ENCODE measurements around the gene ADGRB2. TPM values are rescaled to one million over a fixed set of nuclear protein-coding genes. Genes with fewer than 3 reads are reported as not detected.

ADGRB2 gene
- total RNA-seq, 2 experiments from 2014 or later, result 0.24 to 0.30 TPM

DNA sequence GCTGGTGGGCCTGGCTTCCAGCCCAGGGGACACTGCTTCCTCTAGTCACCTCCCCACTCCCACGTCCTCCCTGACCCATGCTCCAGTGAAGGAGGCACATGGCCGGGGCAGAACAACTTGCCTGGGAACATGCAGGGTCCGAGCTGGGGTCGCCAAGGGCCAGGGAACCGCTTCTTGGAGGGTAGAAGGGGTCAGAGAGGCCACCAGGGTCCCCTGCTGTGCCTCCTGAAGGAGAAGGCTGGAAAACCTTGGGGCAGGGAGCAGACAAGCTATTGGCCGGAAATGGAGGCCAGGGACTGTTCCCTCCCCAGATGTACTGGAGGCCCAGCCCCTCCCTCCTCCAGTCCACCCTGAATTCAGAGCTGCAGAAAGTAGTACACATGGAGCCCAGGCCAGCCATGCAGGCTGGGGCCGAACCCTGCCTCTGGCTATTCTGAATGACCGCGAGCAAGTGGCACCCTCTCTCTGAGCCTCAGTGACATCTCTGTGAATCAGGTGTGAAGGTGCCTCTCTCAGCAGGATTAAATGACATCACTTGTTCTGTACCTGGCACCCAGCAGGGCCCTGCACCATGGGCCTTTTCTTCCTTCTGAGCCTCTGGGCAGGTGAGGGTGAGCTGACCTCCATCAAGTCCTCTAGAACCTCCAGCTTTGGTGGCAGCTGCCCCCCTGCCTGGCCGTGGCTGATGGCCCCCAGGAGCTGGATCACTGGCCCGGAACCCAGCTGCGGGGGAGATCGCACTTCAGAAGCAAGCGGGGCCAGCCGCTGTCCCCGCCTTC, 35.9 kb upstream of the ADGRB2 start:
- Mint-ChIP-seq H3K36me3 (ENCODE audit: low read depth) (no peaks in the 10 kb centered on the region), H3K4me1 (ENCODE audit: low read depth) (peaks cover 14% of the 10 kb centered on the region), H3K9me3 (no peaks in the 10 kb centered on the region), H3K27me3 (ENCODE audit: low read depth) (no peaks in the 10 kb centered on the region), H3K27ac (no peak overlapping the region), H3K4me3 (no peak overlapping the region)
- DNase-seq, result no peak
- intact Hi-C loops (cut with micrococcal nuclease), result no loop called here
- CTCF ChIA-PET, result interaction anchor here (1.6 kb wide), 1 partner anchor 11 kb away, joined by 8 read pairs; no protein-coding TSS in a partner anchor

- Mint-ChIP-seq H3K36me3 (ENCODE audit: low read depth) (no peaks in the 10 kb centered on the region), H3K27ac (no peak overlapping the region), H3K4me3 (no peak overlapping the region), H3K27me3 (ENCODE audit: low read depth) (no peaks in the 10 kb centered on the region), H3K4me1 (ENCODE audit: low read depth) (peaks cover 14% of the 10 kb centered on the region), H3K9me3 (no peaks in the 10 kb centered on the region)
- CTCF ChIA-PET, result interaction anchor here (0.8 to 1.6 kb wide), 3 partner anchors 10 to 165 kb away, joined by 3 to 8 read pairs (median 4); no protein-coding TSS in a partner anchor
- intact Hi-C loops (cut with micrococcal nuclease), result no loop called here
- DNase-seq, result peak; percentile 3
Measured at GRCh38 chr1:31799196-31799894, 35.2 kb upstream of the ADGRB2 start.

DNA sequence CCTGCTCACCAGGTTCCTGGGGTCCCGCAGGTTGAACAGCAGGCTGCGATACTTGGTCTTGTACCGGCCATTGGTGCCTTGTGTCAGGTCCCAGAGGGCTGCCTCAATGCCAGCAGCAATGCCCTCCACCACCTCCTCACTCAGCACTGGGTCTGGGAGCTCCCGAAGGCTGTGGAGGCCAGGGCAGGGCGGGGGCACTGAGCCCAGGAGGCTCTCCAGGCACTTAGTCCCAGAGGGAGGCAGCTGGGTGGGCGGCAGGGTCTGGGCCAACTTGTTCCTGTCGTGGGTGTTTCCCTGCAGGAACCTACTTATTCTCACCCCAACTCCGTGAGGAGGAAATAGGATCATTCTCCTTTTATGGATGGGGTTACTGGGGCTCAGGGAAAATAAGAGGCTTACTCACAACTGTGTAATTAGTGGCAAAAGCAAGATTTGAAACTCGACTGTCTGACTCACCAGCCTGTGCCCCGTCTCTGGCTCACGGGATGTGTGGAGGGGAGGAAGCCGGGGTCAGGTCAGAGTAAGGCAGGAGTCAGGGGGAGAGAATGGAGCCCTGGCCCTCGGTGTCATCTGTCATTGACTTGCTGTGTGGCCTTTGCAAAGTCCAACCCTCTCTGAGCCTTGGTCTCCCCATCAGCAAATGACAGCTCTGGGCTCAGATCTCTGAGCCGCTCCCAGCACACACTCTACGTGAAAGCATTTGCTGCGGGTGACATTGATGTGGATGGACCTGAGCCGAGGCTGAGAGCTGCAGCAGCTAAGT, 34.5 kb upstream of the ADGRB2 start:
- no peak overlapping the region for H3K4me3 Mint-ChIP-seq
- H3K27me3 Mint-ChIP-seq (ENCODE audit: low read depth), result no peaks in the 10 kb centered on the region
- H3K4me1 Mint-ChIP-seq (ENCODE audit: low read depth), result peaks cover 14% of the 10 kb centered on the region
- H3K36me3 Mint-ChIP-seq (ENCODE audit: low read depth), result no peaks in the 10 kb centered on the region
- no peak overlapping the region for H3K27ac Mint-ChIP-seq
- peak; percentile 56 for DNase-seq
- H3K9me3 Mint-ChIP-seq, result no peaks in the 10 kb centered on the region
- intact Hi-C loops (cut with micrococcal nuclease), result no loop called here
- CTCF ChIA-PET, result interaction anchor here (0.8 to 1.6 kb wide), 4 partner anchors 9 to 165 kb away, joined by 3 to 8 read pairs (median 6); no protein-coding TSS in a partner anchor

DNA sequence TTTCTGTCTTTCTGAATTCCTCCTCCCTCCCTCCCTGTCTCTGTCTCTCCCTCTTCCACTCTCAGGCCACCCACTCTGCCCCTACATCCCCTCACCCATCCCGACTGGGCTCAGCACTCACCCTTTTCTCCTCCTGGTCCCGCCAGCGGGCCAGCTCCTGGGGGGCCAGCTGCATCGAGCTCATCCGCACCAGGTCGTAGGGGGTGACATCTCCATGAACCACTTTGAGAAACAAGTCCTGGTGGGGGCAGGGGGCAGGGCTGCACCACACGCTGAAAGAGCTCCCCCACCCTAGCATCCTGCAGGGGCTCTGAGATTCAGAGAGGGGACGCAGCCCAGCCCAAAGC, 33.9 kb upstream of the ADGRB2 start:
- Mint-ChIP-seq H3K4me1 (ENCODE audit: low read depth) (peaks cover 14% of the 10 kb centered on the region), H3K27ac (no peak overlapping the region), H3K9me3 (no peaks in the 10 kb centered on the region), H3K36me3 (ENCODE audit: low read depth) (no peaks in the 10 kb centered on the region), H3K27me3 (ENCODE audit: low read depth) (no peaks in the 10 kb centered on the region), H3K4me3 (no peak overlapping the region)
- DNase-seq, result no peak
- intact Hi-C loops (cut with micrococcal nuclease), result no loop called here
- CTCF ChIA-PET, result interaction anchor here (0.9 to 1.2 kb wide), 3 partner anchors 9 to 166 kb away, joined by 3 to 7 read pairs (median 4); no protein-coding TSS in a partner anchor

DNA sequence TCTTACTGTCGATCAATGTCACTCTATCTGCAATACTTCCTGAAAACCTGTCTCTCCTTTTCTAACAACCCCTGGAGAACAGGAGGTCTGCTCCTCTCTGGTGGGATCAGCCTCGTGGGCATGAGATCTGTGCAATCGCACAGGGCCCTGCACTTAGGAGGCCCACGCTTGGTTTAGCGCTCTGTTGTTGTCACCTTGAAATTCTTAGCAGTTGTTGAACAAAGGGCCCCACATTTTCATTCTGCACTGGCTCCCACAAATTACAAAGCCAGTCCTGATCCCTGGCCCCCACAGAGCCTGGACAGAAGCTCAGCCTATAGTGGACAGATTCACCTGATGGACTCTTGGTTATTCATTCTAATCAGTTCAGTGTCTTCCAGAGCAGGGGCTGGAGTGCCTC, 33.1 kb upstream of the ADGRB2 start:
- DNase-seq, result no peak
- Mint-ChIP-seq H3K27ac (no peak overlapping the region), H3K4me1 (ENCODE audit: low read depth) (peaks cover 7% of the 10 kb centered on the region), H3K9me3 (no peaks in the 10 kb centered on the region), H3K4me3 (no peak overlapping the region), H3K36me3 (ENCODE audit: low read depth) (no peaks in the 10 kb centered on the region), H3K27me3 (ENCODE audit: low read depth) (no peaks in the 10 kb centered on the region)
- CTCF ChIA-PET, result interaction anchor here (0.9 to 1.0 kb wide), 2 partner anchors 8 to 19 kb away, joined by 3 to 7 read pairs; no protein-coding TSS in a partner anchor
- intact Hi-C loops (cut with micrococcal nuclease), result no loop called here

DNA sequence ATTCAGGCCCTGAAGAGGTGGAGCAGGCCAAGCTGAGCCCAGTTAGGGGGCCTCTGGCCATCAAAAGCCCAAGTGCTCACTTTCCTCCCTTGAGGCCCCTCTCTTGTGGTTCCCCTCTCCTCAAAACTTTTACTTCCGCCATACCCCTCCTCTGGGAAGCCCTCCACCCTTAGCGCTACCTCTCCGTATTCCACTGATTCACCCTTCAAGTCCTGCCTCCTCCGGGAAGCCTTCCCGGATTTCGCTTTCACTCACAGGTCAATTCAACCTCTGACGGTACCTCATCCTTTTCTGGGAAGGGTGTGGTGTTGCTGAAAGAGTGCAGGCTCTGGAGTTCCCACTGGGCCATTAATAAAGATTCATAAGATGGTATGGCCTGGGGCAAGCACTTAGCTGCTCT, 32.6 kb upstream of the ADGRB2 start:
- H3K27ac Mint-ChIP-seq, result no peak overlapping the region
- peak; percentile 1 for DNase-seq
- H3K4me1 Mint-ChIP-seq (ENCODE audit: low read depth), result peaks cover 6% of the 10 kb centered on the region
- no peaks in the 10 kb centered on the region for H3K27me3 Mint-ChIP-seq (ENCODE audit: low read depth)
- H3K36me3 Mint-ChIP-seq (ENCODE audit: low read depth), result no peaks in the 10 kb centered on the region
- H3K9me3 Mint-ChIP-seq, result no peaks in the 10 kb centered on the region
- CTCF ChIA-PET, result no interaction called here
- H3K4me3 Mint-ChIP-seq, result no peak overlapping the region
- intact Hi-C loops (cut with micrococcal nuclease), result no loop called here

- CTCF ChIA-PET, result no interaction called here
- no peak overlapping the region for H3K27ac Mint-ChIP-seq
- H3K4me1 Mint-ChIP-seq (ENCODE audit: low read depth), result peaks cover 6% of the 10 kb centered on the region
- intact Hi-C loops (cut with micrococcal nuclease), result no loop called here
- H3K36me3 Mint-ChIP-seq (ENCODE audit: low read depth), result no peaks in the 10 kb centered on the region
- no peaks in the 10 kb centered on the region for H3K27me3 Mint-ChIP-seq (ENCODE audit: low read depth)
- no peak overlapping the region for H3K4me3 Mint-ChIP-seq
- peak; percentile 4 for DNase-seq
- no peaks in the 10 kb centered on the region for H3K9me3 Mint-ChIP-seq
Measured at GRCh38 chr1:31795801-31796621, 31.9 kb upstream of the ADGRB2 start.

- H3K27ac Mint-ChIP-seq, result no peak overlapping the region
- intact Hi-C loops (cut with micrococcal nuclease), result no loop called here
- peaks cover 6% of the 10 kb centered on the region for H3K4me1 Mint-ChIP-seq (ENCODE audit: low read depth)
- DNase-seq, result no peak
- no peak overlapping the region for H3K4me3 Mint-ChIP-seq
- H3K9me3 Mint-ChIP-seq, result no peaks in the 10 kb centered on the region
- no peaks in the 10 kb centered on the region for H3K36me3 Mint-ChIP-seq (ENCODE audit: low read depth)
- CTCF ChIA-PET, result no interaction called here
- no peaks in the 10 kb centered on the region for H3K27me3 Mint-ChIP-seq (ENCODE audit: low read depth)
Measured at GRCh38 chr1:31795096-31795675, 31.0 kb upstream of the ADGRB2 start.

- CTCF ChIA-PET, result no interaction called here
- H3K27me3 Mint-ChIP-seq (ENCODE audit: low read depth), result no peaks in the 10 kb centered on the region
- H3K27ac Mint-ChIP-seq, result no peak overlapping the region
- no peak overlapping the region for H3K4me3 Mint-ChIP-seq
- no peaks in the 10 kb centered on the region for H3K36me3 Mint-ChIP-seq (ENCODE audit: low read depth)
- H3K9me3 Mint-ChIP-seq, result no peaks in the 10 kb centered on the region
- peak; percentile 3 for DNase-seq
- intact Hi-C loops (cut with micrococcal nuclease), result no loop called here
- H3K4me1 Mint-ChIP-seq (ENCODE audit: low read depth), result peaks cover 3% of the 10 kb centered on the region
Measured at GRCh38 chr1:31793586-31794285, 29.6 kb upstream of the ADGRB2 start.

DNA sequence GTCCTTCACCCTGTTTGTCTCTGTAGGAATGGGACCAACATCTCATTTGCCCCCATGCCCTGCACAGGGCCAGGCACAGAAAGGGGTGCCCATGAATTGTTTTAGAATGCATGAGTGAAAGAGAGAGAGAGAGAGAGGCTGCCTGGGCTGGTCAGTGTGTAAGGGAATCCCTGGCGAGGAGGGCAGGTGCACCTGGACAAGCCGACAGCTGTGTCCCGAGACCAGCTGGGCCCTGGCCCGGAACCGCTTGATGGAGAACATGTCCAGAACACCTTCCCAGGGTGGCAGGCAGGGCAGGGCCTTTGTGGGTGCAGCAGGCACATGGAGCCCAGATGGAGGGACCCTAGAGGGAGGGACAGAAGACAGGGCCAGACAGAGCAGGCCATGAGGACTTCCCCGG, 28.9 kb upstream of the ADGRB2 start:
- Mint-ChIP-seq H3K4me1 (ENCODE audit: low read depth) (peaks cover 1% of the 10 kb centered on the region), H3K27me3 (ENCODE audit: low read depth) (no peaks in the 10 kb centered on the region), H3K36me3 (ENCODE audit: low read depth) (no peaks in the 10 kb centered on the region), H3K9me3 (no peaks in the 10 kb centered on the region), H3K4me3 (no peak overlapping the region), H3K27ac (no peak overlapping the region)
- no peak for DNase-seq
- CTCF ChIA-PET, result no interaction called here
- intact Hi-C loops (cut with micrococcal nuclease), result no loop called here

- no peak for DNase-seq
- H3K9me3 Mint-ChIP-seq, result no peaks in the 10 kb centered on the region
- H3K4me1 Mint-ChIP-seq (ENCODE audit: low read depth), result peaks cover 6% of the 10 kb centered on the region
- H3K36me3 Mint-ChIP-seq (ENCODE audit: low read depth), result no peaks in the 10 kb centered on the region
- no peaks in the 10 kb centered on the region for H3K27me3 Mint-ChIP-seq (ENCODE audit: low read depth)
- CTCF ChIA-PET, result no interaction called here
- H3K4me3 Mint-ChIP-seq, result no peak overlapping the region
- intact Hi-C loops (cut with micrococcal nuclease), result no loop called here
- H3K27ac Mint-ChIP-seq, result no peak overlapping the region
Measured at GRCh38 chr1:31792541-31792940, 28.4 kb upstream of the ADGRB2 start.
